HG03354 (cell line): ENCODE data around the gene KLHL17.
"Not testable (repeated sequence)": the region's sequence is repeated elsewhere in the genome, so short reads cannot be mapped to it uniquely, and the experiment has no call there.

ENCODE experiments used
- ATAC-seq: cut with Tn5 transposase; IDR thresholded peaks from one replicate; pipeline ENCODE4 v1.9.1; 2021; ENCODE audit warnings: mild to moderate bottlenecking; ENCODE audit not compliant: unreplicated experiment, poor library complexity, severe bottlenecking

The KLHL17 gene

DNA sequence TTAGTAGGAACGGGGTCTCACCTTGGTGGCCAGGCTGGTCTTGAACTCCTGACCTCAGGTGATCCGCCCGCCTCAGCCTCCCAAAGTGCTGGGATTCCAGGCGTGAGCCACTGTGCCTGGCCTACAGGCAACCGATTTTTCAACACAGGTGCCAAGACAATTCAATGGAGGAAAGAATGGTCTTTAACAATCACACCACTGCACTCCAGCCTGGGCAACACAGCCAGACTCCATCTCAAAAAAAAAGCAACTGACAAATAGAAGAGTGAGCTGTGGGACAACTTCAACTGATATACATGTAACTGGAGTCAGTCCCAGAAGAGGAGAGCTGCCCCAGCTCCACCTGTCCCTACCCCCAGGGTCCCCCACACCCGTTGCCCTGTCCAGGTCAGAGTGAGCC lies 34.2 kb downstream of the KLHL17 start:
- ATAC-seq = not testable (repeated sequence)

GRCh38 chr1:995665-996633 lies 35.6 kb downstream of the KLHL17 start:
- no peak for ATAC-seq

DNA sequence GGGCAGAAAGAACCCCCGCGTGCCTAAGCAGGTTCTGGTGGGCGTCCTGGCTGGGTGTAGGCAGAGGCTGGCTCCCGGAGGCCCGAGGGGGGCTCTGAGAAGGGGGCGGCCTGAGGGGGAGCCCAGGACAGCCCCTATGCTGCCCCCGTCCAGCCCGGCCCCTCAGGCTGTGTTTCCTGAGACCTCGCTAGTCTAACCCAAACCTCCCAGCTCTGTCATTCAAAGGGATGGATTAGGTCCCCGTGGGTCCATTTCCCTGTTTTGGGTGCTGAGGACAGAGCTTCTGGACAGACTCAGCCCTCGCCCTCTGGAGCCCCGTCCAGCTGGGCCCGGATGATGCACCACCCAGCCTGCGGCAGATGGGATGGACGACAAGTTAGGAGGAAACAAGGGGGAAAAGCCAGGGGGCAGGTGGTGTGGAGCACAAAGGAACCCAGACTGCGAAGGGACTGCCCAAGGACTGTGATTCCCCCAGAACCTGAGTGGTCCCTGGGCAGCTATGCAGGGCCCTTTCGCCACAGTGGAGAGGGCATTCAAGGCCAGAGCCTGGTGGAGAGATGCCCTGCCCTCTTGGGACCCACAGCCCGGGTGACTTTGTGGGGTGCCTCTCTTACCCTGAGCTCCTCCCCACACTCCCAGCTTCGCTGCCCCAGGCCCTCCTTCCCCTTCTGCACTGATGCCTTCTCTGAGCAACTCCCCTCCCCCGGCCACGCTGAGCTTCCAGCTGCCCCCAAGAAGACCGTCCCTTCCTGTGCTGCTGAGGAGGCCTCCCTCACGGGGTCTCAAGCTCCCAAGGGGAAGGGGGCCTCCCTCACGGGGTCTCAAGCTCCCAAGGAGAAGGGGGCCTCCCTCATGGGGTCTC lies 36.7 kb downstream of the KLHL17 start:
- ATAC-seq = no peak

- ATAC-seq = no peak
These were observed 37.3 kb downstream of the KLHL17 start for GRCh38 chr1:997713-997992.

- no peak for ATAC-seq
These were observed 37.8 kb downstream of the KLHL17 start for GRCh38 chr1:997993-998744.

GRCh38 chr1:998745-998994 lies 38.3 kb downstream of the KLHL17 start:
- no peak for ATAC-seq

DNA sequence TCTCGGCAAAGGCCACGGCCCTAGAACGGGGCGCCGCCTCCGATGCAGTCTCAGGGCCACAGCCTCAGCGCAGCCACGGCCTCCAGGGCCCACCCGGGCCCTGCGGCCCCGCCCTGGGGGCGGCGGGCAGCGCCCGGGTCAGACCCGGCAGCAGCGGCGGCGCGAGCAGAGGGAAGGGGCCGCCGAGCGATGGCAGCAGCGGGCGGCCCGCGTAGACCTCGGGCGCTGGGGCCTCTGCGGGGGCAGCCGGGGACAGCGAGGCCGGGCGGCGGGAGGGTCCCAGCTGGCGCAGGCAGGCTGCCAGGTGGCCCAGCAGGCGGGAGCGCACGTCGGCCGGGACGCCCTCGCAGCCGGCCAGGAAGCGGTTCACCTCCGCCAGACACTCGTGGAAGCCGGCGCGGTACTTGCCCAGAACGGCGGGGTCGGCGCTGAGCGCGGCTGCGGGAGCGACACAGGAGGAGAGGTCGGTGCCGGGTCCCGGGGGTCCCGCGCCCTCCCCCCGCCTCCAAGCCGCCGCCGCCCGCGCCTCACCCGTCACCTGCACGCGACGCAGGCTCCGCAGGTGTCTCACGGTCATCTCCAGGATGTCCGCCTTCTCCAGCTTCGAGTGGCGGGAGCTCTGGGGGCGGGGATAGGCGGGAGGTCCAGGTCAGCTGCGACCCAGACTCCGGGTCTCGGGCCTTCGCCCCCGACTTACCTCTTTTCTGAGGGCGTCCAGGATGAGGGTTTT lies 38.8 kb downstream of the KLHL17 start:
- ATAC-seq = no peak

DNA sequence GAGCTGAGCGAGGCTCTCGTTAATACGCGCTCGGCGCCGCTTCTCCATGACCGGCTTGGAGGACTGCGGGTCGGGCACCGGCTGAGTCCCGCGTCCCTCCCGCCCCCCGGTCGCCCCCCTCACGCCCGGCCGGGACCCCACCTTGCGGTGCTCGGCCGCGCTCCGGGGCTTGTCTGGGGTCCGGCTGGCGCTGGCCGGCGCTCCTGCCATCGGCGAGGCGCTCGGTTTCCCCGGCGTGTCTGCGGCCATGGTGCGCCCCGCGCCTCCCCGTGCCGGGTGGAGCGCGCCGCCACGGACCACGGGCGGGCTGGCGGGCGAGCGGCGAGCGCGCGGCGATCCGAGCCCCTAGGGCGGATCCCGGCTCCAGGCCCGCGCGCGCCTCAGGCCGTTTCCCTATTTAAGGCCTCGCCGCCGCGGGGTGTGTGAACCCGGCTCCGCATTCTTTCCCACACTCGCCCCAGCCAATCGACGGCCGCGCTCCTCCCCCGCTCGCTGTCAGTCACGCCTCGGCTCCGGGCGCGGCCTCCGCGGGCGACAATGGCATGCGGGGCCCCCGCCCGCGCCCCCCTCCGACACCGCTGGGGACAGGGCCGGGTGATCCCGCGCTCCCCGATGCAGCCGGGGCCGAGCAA lies 39.5 kb downstream of the KLHL17 start, which contains the start of gene HES4:
Gene HES4 (minus strand): TSS at position 373 of the 632 bp plus-strand sequence. CDS start 124 bp downstream, at position 249.
- ATAC-seq = peak; percentile 45

- peak; percentile 26 for ATAC-seq
These were observed 40.1 kb downstream of the KLHL17 start for GRCh38 chr1:1000357-1001056.

GRCh38 chr1:1001057-1001783 lies 40.8 kb downstream of the KLHL17 start:
- no peak for ATAC-seq

- ATAC-seq = no peak
These were observed 43.4 kb downstream of the KLHL17 start for GRCh38 chr1:1003618-1004419.

DNA sequence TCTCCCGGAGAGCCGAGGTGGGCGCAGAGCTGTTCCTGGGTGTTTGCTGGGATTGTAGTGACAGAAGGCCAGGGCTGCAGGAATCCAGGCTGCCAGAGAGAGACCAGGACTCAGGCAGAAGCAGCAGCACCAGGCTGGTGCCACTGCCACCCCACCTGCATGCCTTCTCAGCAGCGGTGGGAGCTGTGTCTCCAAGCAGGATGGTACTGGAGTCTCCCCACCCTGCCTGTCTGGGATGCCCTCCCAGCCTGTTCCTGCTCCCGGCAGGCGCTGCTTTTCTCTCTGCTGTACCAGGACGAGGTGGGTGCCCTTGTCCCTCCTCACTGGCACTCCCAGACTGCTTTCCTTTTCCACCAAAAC lies 44.0 kb downstream of the KLHL17 start:
- ATAC-seq = no peak

DNA sequence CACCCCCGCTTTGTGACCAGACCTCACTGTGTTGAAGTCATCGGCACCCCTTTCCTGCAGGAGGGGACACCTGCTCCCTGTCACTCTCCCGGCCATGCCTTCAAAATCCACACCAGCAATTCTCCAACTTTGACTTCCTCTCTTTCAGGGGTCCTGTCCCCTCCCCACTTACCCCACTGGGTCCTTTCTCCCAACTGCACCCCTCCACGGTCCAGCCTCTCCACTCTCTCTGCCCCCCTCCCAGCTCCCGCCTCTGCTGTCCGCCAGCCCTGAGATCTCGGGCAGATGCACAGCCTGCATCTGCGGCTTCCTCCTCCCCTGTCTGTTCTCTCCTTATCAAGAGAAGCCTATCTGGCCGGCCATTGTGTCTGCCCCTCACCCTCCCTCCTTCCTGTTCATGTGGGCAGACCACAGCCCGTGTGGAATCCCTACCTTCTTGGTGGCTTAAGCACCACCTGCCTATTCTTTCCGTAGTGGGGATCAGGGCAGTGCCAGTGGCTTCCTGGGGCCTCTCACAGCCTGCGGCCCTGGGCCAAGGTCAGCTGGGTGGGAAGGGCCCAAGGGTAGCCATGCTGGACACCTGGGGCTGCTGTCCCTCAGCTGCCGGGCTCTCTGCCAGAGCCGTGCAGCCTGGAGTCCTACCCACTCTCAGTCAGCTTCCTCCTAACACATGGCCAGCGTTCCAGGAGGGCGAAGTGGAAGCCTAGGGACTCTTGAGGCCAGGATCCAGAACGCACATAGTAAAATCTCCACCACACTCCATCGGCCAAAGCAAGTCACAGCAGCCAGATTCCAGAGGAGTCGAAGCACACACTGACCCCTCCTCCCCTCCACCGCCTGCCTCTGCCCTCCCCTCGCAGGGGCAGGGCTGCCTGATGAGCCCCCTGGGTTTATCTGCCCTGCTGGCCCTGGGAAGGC lies 44.7 kb downstream of the KLHL17 start:
- ATAC-seq = no peak

DNA sequence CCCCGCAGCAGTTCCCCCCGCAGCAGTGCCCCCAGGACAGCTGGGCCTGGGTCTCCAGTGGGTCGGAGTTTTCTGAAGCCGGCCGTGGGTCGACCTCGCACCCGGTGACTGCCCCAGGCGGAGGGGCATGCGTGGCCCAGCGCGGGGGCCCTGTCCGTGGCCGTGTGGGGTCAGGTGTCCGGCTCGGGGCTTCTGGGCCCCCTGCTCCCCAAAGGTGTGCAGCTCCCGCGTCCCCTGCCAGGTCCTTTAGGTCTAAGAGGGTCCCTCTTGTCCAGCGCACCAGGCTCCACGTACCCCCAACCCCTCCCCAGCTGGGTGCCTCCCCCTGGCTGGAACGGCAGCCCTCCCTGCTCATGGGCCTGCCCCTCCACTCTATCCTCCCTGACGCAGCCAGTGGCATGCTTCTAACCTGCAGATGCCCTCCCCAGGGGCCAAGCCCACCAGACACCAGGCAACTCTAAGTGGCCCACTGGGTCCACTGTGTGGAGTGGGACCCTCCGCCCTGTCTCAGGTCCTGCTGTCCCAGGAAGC lies 45.5 kb downstream of the KLHL17 start:
- ATAC-seq = no peak

- ATAC-seq = no peak
These were observed 46.1 kb downstream of the KLHL17 start for GRCh38 chr1:1006305-1007159.
